GM21786 (cell line): ENCODE results near the gene NCOA3.
"Not testable (repeated sequence)": the region's sequence is repeated elsewhere in the genome, so short reads cannot be mapped to it uniquely, and the experiment has no call there.

Experiments
- ATAC-seq: cut with Tn5 transposase; IDR thresholded peaks from one replicate; pipeline ENCODE4 v1.9.1; 2021; ENCODE audit not compliant: unreplicated experiment

The NCOA3 gene

DNA sequence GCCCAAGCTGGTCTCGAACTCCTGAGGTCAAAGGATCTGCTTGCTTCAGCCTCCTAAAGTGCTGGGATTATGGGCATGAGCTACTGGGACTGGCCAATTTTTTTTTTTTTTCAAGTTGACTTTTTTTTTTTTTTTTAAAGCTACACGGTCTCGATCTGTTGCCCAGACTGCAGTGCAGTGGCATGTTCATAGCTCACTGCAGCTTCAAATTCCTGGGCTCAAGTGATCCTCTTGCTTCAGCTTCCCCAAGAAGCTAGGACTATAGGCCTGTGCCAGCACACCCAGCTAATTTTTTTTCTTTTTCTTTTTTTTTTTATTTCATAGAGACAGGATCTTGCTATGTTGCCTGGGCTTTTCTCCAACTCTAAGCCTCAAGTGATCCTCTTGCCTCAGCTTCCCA is 59.5 kb downstream of the NCOA3 start:
- ATAC-seq, result no peak

DNA sequence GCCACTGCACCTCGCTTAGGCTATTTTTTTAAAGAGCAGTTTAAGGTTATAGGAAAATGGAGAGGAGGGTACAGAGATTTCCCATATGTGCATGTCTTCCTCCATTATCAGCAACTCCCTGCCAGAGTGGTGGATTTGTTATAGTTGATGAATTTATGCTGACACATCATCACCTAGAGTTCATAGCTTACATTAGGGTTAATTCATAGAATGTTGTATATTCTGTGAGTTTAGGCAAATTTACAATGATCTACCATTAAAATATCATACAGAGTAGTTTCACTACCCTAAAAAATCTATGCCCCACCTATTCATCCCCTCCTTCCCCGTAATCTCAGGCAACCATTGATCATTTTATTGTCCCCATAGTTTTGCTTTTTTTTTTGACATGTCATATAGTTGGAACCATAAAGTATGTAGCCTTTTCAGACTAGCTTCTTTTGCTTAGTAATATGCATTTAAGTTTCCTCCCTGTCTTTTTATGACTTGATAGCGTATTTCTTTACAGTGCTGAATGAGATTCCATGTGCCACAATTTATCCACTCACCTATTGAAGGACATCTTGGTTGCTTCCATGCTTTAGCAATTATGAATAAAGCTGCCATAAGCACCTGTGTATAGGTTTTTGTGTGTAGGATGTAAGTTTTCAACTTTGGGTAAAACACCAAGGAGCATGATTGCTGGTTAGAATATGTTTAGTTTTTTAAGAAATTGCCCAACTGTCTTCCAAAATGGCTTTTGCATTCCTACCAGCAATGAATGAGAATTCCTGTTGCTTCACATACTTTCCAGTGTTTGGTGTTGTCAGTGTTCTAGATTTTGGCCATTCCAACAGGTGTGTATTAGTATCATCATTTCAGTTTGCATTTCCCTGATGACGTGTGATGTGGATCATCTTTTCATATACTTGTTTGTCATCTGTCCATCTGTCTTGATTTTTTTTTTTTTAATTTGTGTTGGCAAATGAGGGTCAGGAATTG is 60.2 kb downstream of the NCOA3 start:
- ATAC-seq, result no peak

DNA sequence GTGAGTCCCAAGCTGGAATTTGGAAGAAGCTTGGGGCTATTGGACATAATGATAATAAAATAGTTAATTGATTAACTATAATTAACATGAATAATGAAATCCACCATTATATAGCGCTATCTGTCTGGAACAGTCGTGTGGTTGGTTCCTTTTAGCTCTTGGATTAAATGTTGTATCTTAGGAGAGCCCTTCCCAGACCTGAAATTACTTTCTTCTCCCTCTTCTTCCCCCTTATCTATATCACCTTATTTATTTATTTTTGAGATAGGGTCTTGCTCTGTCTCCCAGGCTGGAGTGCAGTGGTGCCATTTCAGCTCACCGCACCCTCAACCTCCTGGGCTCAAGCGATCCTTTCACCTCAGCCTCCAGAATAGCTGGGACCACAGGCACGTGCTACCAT is 64.6 kb downstream of the NCOA3 start:
- no peak for ATAC-seq

DNA sequence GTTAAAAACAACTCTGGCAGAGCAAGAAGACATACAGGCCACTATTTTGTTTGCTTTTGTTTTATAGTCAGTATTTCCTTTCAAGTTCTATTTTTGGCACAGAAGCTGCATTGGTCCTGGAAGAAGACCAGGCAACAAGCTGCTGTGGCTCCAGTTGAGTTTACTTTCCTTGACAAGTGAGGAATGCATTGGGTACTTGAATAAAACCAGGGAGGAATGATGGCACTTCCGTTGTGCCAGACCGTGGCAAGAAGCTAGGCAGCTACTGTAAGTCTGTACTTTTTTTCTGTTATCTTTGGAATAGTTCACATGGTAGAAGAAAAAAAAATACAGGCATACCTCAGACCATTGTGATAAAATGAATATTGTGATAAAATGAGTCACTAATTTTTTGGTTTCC is 66.3 kb downstream of the NCOA3 start:
- ATAC-seq, result no peak

DNA sequence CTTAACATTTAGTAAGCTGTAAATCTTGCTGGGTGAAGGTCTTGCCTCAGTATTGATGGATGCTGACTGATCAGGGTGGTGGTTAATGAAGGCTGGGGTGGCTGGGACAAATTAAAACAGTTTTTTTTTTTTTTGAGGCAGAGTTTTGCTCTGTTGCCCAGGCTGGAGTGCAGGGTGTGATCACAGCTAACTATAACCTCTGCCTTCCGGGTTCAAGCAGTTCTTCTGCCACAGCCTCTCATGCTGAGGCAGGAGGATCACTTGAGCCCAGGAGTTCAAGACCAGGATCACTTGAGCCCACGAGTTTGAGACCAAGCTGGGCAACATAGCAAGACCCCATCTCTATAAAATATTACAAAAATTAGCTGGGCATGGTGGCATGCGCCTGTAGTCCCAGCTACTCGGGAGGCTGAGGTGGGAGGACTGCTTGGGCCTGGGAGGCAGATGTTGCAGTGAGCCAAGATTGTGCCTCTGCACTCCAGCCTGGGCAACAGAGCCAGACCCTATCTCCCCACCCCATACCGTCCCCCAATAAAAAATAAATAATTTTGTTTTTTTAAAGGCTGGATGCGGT is 67.2 kb downstream of the NCOA3 start:
- ATAC-seq, result no peak

DNA sequence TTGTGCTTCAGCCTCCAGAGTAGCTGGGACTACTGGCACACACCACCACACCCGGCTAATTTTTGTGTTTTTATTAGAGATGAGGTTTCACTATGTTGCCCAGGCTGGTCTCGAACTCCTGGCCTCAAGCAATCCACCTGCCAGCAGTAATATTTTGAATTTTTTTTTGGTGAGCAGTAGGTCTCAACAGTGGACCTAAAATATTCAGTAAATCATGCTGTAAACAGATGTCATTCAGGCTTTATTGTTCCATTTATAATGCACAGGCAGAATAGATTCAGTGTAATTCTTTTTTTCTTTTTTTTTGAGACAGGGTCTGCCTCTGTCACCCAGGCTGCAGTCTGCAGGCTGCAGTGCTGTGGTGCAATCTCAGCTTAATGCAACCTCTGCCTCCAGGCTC is 69.7 kb downstream of the NCOA3 start:
- no peak for ATAC-seq

DNA sequence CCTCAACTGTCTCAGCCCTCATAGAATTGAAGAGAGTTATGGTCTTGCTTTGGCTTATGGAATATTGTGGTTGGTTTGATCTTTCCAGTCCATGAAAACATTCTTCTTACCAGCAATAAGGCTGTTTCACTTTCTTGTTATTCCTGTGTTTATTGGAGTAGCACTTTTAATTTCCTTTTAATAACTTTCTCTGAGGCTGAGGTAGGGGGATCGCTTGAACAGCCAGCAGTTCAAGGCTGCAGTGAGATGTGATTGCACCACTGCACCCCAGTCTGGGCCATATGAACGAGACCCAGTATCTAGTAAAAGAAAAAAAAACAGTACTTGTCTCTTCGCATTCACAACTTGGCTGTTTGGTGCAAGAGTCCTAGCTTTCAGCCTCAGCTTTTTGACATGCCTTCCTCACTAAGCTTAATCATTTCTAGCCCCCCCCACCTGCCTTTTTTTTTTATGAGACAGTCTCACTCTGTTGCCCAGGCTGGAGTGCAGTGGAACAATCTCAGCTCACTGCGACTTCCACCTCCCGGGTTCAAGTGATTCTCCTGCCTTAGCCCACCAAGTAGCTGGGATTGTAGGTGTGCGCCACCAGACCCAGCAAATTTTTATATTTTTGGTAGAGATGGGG is 70.5 kb downstream of the NCOA3 start:
- no peak for ATAC-seq

DNA sequence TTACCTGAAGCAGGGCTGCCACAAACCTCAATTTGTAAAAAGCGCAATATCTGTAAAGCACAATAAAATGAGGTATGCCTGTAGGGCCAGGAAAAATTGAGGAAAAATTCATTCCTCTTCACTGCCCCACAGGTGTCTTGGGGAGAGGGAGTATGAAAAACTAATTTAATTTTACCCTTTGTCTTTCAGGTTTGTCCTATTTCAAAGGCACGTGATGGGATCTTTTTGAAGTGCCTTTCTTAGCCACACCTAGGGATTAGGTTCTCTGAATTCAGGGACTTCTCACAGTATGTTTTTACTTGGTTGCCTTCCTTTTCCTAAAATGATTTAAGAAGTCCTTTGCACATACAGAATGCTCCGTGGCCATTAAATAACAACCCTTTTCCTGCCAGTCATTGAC is 71.9 kb downstream of the NCOA3 start:
- no peak for ATAC-seq

DNA sequence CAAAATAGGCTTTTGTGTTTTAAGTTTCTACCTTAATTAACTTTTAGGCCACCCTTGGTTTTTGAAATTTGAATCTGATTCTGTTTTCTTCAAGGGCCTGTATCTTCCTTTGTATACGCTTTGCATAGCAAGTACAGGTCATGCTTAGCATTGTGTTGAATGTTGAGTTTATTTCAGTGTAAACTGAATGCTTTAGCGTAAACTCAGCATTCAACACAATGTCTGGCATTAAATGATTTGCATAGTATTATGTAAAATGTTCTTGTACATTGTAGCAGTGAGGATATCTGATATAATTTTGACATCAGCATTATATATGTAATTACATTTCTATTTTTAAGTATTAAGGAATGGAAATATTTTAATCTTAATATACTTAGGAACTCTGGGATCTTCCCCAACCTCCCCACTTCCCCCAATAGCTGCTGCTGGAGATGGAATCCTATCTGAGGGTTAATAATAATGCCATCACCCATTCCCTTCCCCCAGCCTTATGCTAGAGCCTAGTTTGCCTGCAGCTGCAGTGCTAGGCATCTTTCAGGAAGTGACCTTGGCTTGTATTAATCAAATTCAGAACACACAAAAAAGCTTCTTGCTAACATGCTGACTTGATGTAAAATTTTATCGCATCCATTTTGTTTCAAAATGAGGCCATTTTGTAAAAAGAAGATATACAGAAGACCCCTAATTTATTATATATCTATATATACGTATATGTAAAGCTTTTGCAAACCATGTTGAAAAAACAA is 73.1 kb downstream of the NCOA3 start:
- ATAC-seq, result no peak

DNA sequence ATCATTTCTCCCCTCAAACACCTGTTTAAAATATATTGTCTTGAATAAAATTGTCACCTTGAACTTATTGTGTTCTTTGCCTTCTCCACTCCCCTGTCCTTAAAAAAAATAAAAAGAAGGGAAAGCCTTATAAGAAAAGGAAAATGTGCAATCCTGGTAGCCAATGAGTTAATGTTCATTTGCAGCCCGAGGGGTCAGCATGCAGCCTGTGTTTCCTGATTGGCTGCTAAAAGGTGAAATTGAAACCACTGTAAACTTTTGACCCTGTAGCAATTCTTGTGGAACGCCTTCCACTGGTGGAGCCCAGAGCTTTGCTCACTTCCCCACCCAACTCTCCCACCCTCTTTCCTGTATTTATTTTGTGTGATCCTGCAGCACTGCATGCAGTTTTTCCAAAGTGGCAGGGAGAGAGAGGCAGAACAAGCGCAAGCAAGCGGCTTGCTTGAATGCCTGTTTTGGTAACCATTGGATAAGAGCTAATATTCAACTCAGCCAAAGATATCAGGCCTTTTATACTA is 74.9 kb downstream of the NCOA3 start:
- ATAC-seq, result peak; percentile 68

DNA sequence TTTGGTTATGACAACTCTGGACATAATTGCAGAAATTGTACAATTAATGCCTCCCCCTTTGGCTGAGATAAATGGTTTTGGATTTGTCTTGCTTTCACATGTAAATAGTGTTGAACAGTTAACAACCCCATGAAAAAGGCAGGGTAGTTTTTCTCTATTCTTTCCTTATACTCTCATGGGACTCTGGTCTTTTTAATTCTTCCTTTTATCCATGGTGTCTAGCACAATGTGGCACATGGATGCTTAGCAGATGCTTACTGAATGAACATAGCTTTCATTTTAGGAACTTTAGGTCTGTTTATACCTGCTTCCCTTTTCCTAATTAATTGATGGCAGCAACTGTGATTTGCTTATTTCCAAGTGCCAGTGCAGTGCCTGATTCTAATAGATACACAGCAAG is 75.6 kb downstream of the NCOA3 start:
- no peak for ATAC-seq

DNA sequence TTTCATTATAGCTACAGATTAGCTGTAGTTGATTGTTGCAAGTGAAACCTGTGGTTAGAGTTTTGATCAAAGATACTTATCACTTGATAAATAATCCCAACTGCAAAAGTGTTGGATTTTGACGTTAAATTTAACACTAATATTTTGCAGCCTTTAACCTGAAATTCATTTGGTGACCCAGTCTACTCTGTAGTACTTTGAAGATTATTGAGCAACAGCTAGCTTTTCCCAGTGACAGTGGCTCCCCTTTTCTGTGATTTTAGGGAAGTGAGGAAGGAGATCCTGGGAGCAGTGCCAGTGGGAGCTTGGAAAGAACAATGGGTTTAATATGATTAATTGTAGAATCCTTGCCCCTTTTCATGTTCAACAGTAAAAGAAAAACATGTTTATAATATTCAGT is 76.9 kb downstream of the NCOA3 start:
- no peak for ATAC-seq

DNA sequence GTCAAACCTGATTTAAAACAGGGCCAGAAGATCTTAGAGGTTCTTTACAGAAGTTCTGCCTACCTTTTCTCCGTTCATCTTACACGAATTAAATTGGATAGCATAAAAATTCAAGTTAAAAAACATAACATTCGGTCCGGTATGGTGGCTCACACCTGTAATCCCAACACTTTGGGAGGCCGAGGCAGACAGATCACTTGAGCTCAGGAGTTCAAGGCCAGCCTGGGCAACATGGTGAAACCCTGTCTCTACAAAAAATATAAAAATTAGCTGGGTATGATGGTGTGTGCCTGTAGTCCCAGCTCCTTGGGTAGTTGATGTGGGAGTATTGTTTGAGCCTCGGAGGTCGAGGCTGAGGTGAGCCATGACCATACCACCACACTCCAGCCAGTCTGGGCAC is 79.0 kb downstream of the NCOA3 start:
- ATAC-seq, result not testable (repeated sequence)

DNA sequence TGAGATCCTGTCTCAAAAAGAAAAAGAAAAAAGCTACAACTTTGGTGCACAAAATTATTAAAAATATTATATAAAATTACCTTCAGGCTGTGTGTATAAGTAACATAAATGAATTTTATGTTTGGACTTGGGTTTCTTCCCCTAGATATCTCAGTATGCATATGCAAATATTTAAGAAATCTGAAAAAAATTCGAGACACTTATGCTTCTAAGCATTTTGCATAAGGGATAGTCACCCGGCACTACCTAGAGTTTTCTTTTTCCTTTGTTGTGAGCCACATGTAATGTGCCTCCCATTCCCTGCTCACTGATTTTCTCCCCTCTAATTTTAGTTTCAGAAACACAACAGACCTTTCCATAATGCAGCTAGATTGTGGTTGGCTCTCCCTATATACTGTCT is 79.4 kb downstream of the NCOA3 start:
- no peak for ATAC-seq

DNA sequence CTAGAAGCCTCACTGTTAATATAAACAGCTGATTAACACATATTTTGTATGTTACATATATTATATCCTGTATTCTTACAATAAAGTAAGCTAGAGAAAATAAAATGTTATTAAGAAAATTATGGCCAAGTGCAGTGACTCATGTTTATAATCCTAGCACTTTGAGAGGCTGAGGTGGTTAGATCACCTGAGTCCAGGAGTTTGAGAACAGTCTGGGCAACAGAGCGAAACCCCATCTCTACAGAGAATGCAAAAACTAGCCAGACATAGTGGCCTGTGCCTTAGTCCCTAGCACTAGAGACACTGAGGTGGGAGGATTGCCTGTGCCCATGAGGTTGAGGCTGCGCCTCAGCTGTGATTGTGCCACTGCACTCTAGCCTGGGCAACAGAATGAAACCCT is 81.9 kb downstream of the NCOA3 start:
- no peak for ATAC-seq

DNA sequence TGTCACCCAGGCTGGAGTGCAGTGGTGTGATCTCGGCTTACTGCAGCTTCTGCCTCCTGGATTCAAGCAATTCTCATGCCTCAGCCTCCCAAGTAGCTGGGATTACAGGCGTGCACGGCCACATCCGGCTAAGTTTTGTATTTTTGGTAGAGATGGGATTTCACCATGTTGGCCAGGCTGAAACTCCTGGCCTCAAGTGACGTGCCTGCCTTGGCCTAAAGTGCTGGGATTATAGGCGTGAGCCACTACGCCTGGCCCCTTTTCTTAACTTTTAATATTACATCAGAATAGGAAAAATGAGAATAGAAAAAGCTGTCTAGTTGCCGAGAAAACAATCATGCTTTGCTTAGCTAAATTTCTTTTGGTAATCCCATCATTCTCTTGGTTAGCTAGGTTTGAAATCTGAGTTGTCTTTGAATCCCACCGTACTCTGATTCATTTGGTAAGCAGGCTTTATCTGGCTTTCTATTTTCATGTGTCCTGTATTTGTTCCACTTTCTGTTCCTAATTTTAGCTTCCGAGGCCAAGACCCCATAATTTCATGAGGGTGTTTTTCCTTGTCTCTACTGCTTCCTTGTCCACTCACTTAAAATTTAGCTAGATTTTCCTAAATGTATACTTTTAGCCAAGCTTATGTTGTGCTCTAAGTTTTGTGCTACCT is 83.5 kb downstream of the NCOA3 start:
- ATAC-seq, result no peak

DNA sequence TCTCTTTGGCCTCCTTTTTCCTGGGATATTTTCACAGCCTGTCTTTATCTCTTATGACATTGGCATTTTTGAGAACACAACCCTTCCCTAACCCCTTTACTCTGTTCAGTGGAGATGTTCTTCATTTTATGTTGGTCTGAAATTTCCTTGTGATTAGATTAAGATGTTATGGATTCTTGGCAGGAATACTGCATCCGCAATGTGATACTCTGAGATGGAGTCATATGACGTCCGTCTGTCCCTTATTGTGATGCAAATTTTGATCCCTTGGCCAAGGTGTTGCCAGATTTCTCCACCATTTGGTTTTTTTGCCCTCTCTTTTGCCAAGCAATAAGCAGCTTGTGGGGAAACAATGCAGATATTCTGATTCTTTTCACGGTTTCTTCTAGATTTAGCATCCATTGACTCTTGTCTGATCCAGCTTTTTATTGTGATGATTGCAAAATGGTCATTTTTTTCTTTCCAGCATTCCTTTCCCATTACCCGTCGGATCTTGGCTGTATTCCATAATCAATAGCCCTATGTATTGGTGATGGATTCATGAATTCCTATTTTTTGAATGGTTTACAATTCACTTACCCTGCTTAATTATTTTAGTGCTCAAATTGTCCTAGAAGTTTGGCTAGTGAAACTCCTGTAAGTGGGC is 85.1 kb downstream of the NCOA3 start:
- no peak for ATAC-seq

DNA sequence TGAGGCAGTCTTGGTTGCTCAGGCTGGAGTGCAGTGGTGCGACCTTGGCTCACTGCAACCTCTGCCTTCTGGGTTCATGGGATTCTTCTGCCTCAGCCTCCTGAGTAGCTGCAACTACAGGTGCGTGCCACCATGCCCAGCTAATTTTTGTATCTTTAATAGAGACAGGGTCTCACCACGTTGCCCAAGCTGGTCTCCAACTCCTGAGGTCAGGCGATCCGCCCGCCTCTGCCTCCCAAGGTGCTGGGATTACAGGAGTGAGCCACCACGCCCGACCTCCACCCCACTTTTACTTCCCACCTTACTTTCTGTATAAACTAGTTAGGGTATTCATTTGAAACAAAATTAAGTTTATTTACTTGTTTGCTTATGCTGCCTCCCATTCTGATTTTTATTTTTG is 86.5 kb downstream of the NCOA3 start:
- no peak for ATAC-seq

DNA sequence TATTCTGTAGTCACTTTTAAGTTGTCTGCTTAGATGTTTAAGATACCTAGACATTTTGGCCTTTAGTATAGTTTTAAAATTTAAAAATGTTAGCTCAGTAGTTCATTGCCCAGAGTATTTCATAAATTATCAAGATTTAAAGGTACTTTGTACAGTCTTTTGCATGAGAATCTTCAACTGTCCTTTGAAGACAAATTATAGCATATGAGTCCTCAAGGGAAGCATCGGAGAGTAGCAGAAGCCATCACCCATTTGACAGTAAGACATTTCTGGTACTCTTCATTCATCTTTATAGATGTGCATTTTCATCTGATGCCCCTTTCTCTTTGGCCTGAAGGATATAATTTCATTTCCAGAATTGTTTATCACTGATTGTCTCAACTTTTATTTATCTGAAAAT is 89.5 kb downstream of the NCOA3 start:
- no peak for ATAC-seq

DNA sequence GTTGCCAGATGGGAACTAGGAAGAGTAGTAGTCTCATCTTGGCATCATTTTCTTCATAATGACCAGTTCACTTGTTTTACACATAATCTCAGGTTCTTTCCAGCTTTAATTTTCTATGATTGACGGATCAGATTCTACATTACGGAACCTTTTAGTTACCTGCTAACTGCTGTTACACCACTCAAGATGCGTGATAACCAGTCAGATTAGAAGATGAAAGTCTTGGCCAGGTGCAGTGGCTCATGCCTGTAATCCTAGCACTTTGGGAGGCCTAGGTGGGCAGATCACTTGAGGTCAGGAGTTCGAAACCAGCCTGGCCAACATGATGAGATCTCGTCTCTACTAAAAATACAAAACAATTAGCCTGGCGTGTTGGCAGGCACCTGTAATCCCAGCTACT is 92.5 kb downstream of the NCOA3 start:
- ATAC-seq, result no peak
